HEK293 (cell line): ENCODE results near the gene TTC22.

Source experiments
- IKZF3 ChIP-seq: fragments of 450-650 bp; IDR thresholded peaks from 2 replicates; pipeline ENCODE4 v1.5.0; 2018; ENCODE audit warnings: missing biosample characterization, mild to moderate bottlenecking, missing genetic modification characterization, moderate library complexity
- ZNF404 ChIP-seq: fragments of 450-650 bp; formaldehyde crosslinking; IDR thresholded peaks from 2 replicates; pipeline ENCODE4 v1.5.1; 2017; ENCODE audit warnings: missing biosample characterization, missing genetic modification characterization
- ZNF558 ChIP-seq: fragments of 450-650 bp; formaldehyde crosslinking; IDR thresholded peaks from 2 replicates; pipeline ENCODE4 v1.5.1; 2016; ENCODE audit warnings: missing biosample characterization, missing genetic modification characterization
- TF ChIP-seq, protein P1 (sequence below): fragments of 450-650 bp; formaldehyde crosslinking; IDR thresholded peaks from 2 replicates; pipeline ENCODE4 v1.5.1; 2016; ENCODE audit warnings: missing biosample characterization, missing genetic modification characterization
- TF ChIP-seq, protein P2 (sequence below): fragments of 450-650 bp; formaldehyde crosslinking; IDR thresholded peaks from 2 replicates; pipeline ENCODE4 v1.5.1; 2016; ENCODE audit warnings: missing biosample characterization, missing genetic modification characterization
- TF ChIP-seq, protein P3 (sequence below): fragments of 450-650 bp; formaldehyde crosslinking; IDR thresholded peaks from 2 replicates; pipeline ENCODE4 v1.5.1; 2017; ENCODE audit warnings: missing biosample characterization, missing genetic modification characterization
- TF ChIP-seq, protein P4 (sequence below): fragments of 450-650 bp; formaldehyde crosslinking; IDR thresholded peaks from 2 replicates; pipeline ENCODE4 v1.5.1; 2016; ENCODE audit warnings: missing biosample characterization, missing genetic modification characterization
- TF ChIP-seq, protein P5 (sequence below): fragments of 450-650 bp; formaldehyde crosslinking; IDR thresholded peaks from 2 replicates; pipeline ENCODE4 v1.5.1; 2016; ENCODE audit warnings: missing biosample characterization, missing genetic modification characterization

DNA sequence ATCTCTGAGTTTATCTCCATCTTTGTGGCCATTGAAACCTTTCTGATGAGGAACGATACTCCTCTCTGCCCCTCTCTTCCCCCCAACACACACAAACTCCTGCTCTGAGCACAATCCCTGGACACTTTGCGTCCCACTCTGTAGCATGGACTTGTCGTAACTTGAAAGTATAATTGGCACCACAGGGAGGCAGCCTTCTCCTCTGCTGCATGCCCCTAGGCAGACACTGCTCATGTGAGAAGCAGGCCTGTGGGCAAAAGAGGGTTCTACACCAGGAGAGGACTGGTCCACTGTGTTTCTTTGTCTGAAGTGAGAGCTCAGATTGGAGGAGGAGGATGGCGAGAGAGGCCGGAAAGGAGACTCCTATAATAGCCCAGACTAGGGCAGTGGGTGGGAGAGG lies 33.0 kb downstream of the TTC22 start:
- TF ChIP-seq, protein P1, sequence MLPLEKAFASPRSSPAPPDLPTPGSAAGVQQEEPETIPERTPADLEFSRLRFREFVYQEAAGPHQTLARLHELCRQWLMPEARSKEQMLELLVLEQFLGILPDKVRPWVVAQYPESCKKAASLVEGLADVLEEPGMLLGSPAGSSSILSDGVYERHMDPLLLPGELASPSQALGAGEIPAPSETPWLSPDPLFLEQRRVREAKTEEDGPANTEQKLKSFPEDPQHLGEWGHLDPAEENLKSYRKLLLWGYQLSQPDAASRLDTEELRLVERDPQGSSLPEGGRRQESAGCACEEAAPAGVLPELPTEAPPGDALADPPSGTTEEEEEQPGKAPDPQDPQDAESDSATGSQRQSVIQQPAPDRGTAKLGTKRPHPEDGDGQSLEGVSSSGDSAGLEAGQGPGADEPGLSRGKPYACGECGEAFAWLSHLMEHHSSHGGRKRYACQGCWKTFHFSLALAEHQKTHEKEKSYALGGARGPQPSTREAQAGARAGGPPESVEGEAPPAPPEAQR: no peak
- TF ChIP-seq, protein P2, sequence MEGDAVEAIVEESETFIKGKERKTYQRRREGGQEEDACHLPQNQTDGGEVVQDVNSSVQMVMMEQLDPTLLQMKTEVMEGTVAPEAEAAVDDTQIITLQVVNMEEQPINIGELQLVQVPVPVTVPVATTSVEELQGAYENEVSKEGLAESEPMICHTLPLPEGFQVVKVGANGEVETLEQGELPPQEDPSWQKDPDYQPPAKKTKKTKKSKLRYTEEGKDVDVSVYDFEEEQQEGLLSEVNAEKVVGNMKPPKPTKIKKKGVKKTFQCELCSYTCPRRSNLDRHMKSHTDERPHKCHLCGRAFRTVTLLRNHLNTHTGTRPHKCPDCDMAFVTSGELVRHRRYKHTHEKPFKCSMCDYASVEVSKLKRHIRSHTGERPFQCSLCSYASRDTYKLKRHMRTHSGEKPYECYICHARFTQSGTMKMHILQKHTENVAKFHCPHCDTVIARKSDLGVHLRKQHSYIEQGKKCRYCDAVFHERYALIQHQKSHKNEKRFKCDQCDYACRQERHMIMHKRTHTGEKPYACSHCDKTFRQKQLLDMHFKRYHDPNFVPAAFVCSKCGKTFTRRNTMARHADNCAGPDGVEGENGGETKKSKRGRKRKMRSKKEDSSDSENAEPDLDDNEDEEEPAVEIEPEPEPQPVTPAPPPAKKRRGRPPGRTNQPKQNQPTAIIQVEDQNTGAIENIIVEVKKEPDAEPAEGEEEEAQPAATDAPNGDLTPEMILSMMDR (tag by site-specific recombination): peak; percentile 46
- TF ChIP-seq, protein P3, sequence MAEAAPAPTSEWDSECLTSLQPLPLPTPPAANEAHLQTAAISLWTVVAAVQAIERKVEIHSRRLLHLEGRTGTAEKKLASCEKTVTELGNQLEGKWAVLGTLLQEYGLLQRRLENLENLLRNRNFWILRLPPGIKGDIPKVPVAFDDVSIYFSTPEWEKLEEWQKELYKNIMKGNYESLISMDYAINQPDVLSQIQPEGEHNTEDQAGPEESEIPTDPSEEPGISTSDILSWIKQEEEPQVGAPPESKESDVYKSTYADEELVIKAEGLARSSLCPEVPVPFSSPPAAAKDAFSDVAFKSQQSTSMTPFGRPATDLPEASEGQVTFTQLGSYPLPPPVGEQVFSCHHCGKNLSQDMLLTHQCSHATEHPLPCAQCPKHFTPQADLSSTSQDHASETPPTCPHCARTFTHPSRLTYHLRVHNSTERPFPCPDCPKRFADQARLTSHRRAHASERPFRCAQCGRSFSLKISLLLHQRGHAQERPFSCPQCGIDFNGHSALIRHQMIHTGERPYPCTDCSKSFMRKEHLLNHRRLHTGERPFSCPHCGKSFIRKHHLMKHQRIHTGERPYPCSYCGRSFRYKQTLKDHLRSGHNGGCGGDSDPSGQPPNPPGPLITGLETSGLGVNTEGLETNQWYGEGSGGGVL (tag by site-specific recombination): no peak
- TF ChIP-seq ZNF404 (tag by site-specific recombination): no peak
- TF ChIP-seq IKZF3: no peak
- TF ChIP-seq, protein P4, sequence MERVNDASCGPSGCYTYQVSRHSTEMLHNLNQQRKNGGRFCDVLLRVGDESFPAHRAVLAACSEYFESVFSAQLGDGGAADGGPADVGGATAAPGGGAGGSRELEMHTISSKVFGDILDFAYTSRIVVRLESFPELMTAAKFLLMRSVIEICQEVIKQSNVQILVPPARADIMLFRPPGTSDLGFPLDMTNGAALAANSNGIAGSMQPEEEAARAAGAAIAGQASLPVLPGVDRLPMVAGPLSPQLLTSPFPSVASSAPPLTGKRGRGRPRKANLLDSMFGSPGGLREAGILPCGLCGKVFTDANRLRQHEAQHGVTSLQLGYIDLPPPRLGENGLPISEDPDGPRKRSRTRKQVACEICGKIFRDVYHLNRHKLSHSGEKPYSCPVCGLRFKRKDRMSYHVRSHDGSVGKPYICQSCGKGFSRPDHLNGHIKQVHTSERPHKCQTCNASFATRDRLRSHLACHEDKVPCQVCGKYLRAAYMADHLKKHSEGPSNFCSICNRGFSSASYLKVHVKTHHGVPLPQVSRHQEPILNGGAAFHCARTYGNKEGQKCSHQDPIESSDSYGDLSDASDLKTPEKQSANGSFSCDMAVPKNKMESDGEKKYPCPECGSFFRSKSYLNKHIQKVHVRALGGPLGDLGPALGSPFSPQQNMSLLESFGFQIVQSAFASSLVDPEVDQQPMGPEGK (tag by site-specific recombination): no peak
- no peak for TF ChIP-seq ZNF558 (tag by site-specific recombination)
- TF ChIP-seq, protein P5, sequence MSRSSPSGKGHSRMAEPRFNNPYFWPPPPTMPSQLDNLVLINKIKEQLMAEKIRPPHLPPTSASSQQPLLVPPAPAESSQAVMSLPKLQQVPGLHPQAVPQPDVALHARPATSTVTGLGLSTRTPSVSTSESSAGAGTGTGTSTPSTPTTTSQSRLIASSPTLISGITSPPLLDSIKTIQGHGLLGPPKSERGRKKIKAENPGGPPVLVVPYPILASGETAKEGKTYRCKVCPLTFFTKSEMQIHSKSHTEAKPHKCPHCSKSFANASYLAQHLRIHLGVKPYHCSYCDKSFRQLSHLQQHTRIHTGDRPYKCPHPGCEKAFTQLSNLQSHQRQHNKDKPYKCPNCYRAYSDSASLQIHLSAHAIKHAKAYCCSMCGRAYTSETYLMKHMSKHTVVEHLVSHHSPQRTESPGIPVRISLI (tag by site-specific recombination): no peak
